GM21619 (cell line): ENCODE results near the gene KMT2C.

Experiments used
- ATAC-seq: cut with Tn5 transposase; IDR thresholded peaks from one replicate; pipeline ENCODE4 v1.9.1; 2021; ENCODE audit not compliant: unreplicated experiment

The KMT2C gene

DNA sequence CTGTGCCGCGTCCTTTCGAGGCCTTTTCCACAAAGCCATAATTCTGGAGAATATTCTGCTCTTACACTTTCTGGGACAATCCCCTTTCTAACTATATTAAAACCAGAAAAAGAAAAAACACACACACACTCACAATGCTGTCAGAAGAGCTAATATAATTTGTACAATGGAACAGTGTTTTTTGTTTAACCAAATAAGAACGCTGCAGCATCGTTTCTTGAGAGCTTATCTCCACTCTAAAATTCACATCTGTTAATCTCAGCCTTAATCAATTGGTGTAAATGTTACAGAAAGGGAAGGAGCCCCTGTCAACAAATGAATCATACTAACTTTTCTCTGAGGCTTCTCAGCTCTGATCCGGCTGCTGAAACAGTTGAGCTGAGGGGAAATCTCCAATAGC is 286.4 kb downstream of the KMT2C start:
- ATAC-seq: no peak

DNA sequence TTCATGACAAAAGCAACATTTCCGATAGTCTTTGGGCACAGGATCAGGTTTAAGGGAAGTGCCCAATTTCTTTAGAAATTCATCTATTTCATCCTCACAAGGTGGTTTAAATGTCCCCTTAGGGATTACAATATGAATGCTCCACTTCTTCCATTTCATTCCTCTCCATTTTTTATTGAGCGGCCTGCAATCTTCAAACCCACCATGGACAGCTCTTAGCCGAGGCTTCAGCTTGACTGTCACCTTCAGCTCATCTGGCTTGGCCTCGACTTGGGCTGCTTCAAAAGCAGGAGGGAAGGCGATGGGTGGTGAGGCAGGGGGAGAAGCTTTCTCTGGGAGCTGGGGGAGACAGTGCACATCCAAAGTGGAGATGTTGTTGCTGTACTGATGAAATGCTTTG is 287.1 kb downstream of the KMT2C start:
- ATAC-seq: no peak

DNA sequence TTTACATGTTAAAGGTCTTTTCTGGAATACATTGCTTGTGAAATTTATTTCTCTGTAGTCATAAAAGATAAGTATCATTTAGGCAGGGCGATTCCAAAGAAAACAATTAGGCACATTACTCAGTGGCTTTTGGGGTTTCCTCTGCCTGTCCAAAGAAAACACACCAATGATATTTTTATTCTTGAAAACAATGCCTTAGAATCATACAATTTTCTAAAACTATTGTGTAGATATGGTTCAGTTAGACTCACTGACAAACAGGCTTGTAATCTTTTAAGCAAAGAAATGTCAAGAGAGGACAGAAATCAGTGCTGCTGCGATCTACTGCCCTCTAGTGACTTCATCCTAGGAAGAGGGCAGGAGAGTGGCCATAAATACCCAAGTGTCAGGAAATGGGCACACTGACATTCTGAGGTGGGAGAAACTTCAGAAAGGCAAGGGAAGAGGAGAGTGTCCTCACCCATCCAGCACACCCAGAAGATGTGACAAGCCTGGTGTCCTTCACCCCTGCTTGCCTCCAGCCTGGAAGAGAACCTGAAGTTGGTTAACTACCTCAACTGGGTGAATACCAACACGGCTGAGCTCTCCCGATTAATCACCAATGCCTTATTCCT is 289.8 kb downstream of the KMT2C start:
- ATAC-seq: no peak

DNA sequence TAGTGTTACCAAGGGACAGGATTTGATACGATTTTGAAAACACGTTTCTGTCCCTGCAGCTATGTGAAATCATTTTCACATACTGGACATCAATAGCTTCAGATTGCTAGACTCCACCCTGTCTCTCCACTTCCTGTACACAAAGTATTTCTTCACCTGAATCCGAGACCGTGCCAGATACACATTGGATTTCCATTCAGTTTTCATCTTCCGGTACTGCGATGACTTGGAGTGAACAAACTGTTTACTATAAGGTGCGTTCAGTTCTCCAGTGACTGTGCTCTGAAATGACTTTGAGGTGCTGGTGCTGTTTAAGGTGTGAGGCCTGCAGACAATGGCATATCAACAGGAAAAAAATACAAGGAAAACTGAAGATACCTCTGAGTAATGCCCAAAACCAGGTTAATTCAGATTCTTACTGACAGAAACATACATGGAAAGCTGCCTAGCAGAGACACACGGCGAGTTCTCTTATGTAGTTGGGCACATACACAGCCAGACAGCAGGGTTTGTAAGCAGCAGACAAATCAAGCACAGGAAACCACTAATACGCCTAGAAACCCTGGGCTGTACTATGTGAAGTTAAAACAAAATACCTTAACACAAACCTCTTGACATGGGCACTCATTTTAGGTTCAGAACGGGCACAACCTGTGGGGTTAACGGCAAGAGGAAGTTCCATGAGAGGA is 291.1 kb downstream of the KMT2C start:
- no peak for ATAC-seq

DNA sequence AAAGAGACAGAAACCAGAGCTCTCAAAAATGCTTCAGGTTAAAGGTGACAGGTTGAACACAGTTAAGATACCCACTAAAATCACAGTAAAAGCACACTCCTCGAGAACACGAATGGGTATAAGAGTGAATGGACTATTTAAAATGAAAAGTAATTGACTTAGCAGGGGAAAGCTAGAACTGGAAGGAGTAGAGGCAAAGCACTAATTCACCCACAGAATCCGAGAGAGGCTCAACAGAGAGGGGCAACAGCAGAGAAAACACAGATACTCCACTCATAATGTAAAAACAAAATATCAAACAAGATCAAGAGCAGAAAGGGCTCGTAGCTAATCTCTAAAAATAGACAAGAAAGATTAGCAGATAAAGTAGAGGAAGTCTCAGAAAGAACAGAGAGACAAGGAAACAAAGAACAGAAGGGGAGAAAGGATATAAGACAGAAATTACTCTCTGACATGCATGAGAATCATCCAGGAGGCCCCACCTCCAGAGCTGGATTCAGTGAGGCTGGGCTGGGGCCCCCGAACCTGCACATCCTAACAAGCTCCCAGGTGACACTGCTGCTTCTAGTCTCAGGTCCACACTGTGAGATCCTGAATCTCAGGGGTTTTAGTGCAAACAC is 292.7 kb downstream of the KMT2C start:
- ATAC-seq: no peak

DNA sequence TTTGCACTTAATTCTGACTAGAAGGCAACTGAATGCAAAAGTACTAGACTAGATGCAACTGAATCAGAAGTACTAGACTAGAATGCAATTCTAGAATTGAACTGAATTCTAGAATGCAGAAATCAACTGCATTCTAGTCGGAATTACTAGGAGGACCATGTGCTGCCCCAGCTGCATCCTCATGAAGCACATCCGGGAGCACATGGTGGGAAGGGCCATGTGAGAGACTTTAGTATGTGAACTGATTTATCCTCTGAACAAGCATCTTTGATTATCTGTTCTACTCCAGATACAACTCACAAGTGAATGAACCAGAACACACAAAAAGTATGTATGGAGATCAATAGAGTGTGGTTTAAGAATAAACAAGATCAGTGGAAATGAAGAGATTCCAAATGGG is 295.2 kb downstream of the KMT2C start:
- ATAC-seq: no peak

DNA sequence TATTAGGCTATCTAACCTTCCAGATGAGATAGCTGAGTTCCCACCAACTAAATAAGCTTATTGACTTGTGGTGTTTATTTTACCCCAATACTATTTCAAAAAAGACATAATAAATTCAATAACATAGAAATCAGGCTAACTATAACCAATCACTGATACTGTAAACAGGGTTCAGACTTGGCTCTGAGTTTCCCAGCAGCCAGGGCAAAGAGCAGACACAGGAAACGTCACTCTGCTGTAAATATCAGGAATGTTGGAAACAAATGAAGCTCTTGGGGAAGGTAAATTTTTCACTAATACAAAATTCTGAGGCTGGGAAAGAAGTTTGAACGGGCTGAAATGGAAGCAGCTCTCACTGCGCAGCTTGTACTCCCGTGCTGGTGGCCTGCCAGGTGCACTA is 295.7 kb downstream of the KMT2C start:
- no peak for ATAC-seq

DNA sequence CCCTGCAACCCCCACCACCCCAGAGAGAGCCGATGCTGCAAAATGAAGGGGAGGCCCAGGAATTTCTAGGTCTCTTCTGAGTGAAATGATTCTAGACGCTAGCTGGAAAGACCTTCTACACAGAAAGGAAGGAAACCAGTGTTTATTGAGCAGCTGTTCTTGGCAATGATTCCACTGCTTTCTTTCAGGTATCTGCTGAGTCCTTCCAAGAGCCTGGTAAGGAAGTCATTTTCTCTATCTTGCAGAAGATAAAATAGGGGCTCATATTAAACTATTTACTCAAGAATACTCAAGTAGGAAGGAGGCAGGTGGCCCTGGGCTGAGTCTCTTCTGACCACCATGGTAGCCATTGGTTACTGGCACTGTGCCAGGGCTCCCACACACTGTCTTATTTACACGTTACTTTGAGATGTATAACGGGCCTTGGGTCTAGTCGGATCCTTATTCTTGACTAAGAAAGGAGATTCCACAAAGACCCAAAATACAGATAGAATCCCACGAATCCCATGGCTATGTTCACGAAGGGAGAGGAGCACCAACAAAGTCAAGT is 298.3 kb downstream of the KMT2C start:
- no peak for ATAC-seq

DNA sequence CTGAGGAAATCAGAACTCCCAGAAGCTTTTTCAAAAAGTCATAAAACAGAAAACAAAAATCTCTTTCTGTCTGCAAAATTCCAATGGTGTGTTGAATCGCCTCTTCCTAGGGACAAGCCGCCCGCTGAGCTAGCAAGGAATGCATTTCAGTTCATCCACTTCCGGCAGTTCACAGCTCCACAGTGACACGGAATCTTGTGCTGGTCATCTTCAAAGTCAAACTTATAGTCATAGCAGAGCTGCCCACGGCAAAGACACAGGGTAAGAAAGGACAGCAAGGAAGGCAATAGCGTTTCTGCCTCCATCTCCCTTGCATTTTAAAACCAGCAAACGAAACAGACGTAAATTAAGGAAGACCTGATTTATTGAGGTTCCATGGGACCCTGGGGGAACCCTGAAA is 299.1 kb downstream of the KMT2C start:
- no peak for ATAC-seq

DNA sequence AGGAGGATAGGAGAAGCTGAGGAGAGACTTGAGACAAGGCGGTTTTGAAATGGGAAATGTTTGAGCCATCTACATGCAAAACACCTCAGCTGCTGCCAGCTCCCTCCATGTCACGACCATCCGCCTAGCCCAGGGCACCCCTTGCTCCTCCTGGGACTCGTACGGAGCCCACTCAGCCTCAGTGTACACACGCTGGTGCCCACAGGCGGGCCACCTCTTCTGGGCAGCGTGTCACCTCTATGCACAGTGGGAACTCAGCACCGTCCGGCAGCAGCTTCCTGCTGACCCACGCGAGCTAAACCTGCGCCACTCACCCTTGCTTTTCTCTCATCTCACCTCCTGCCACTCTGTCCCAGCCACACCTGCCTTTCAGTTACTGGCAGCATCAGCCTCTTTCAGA is 302.0 kb downstream of the KMT2C start:
- ATAC-seq: no peak

DNA sequence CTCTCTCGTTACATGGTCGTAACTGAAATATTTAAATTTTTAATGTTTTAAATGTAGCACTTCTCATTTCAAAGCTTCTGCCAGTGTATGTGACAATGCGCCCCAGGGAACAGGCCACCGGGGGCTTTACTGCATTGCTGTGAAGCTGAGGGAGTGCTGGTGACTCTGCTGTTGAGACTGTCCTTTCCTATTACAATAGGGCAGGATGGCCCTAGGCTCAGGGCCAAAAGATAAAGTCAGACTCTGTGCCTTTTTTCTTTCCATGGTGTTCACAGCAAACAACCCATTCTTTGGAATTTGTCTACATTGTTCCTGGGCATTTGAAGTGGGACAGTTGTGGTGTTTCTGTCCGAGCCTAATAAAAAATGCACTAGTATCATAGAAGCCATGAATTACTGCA is 303.0 kb downstream of the KMT2C start:
- ATAC-seq: no peak

DNA sequence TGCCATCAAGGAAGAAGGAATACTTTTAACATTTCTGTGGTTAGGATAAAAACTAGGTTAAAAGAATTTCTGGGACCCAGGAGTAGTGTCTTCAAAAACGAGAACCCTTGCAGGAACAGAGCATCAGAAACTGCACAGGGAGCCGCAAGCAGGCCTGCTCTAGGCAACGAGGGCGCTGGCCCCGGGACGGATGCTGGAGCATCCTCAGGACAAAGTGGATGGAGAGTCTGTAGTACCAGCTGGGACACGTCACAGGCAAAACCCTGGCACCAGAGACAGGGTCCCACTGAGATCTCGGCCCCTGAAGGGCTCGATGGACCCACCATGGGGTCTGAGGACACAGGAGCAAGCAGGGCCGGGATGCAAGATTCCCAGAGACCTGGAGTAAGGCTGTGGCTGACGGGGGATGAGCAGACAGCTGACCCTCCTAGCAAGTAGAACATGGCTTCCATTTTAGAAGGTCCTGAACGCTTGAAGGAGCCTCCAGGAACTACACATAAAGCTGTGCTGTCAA is 303.8 kb downstream of the KMT2C start:
- no peak for ATAC-seq

DNA sequence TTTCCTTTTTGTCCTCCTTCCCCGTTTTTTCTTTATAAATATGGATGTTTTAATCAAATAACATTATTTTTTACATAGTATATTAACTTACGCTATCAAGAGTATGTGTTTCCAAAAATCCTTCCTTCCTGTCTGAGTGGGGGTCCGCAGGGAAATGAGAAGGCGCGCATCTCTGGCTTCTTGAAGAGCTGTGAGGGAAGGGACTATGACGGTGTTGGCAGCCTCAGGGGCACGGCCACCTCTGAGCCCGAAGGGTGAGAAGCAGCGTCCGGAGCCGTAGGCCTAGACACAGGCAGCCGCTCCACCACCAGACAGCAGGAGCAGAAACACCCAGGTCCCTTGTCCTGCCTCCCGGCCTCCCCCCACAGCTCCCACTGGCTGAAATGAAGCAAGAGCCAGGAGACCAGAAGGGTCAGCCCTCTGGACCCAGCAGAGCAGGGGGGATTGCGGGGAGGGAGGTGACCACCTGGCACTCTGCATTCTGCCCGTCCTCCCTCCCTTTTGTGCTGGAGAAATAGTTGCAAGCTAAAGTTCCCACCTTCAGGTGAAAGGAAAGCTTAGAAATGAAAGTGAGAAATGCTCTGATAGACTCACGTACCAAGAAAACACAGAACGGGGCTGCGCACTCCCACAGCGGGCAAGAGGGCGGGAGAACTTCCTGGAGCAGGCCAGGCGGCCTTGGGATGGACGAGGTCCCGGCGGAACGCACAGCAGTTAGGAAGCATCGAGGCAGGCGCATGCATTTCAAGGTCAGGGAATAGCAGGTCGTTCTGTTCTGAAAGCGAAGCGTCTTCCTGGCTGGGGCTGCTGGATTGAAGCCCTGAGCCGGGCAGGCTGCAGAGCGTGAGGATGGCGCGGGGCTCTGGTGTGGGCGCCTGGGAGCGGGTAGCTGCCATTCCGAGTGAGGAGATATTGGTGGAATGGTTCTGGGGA is 304.9 kb downstream of the KMT2C start:
- ATAC-seq: no peak

DNA sequence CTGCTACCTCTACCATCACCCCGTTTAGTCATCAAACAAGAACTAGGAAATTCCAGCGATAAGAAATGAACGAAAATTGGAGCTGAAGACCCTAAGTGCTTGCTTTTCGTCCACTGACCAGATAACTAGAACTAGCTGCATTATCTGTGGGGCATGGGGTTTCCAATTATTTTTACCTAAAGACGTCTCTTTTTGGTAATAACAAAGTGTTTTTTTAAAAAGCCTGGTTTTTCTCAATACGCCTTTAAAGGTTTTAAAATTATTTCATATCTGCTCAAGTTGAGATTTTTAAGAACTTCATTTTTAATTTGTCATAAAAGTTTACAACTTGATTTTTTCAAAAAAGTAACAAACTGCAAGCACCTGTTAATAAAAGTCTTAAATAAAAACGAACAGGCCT is 306.1 kb downstream of the KMT2C start:
- no peak for ATAC-seq

DNA sequence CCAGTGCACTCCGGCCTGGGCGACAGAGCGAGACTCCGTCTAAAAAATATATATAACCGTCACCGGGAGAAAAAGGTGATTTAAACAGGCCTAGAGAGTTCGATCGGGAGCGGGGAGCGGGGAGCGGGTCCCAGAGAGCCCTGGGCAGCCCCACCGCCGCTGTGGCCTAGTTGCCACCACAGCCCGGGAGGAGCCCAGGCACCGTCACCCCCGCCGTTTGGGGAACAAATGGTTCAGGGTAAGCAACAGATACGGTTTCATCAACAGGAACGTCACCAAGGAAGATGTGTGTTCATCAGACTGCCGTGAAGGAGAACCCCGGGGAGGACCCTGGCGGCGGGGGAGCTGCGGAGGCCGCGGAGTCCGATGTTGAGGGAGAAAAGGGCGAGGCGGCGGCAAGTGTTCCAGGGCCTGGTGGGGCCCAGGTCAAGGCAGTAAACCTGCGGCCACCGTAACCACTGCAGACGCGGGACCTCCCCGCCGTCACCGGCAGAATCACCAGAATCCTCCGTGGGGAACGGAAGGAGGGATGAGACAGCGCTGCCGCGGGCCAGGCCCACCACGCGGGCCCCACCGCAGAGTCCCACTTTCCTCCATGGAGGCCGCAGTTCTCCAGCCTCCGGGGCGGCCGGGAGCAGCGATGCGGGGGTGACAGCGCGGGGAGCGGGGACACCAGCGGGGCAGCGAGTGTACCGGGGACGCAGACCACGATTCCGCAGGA is 306.9 kb downstream of the KMT2C start:
- no peak for ATAC-seq

DNA sequence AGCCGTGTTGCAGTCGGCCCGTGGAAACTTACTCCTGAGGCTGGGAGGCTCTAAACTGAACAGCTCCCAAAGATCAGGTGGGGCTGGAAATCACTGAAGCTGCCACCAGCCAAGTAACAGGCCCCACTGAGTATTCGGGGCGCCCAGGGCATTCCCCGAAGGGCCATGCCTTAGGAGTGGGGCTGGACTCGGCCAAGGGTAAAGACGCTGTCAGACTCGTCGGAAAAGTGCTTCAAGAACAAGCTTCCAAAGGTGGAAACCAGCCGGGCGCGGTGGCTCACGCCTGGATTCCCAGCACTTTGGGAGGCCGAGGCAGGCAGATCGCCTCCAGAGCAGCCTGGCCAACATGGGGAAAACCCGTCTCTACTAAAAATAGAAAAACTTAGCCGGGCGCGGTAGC is 307.6 kb downstream of the KMT2C start:
- ATAC-seq: no peak

DNA sequence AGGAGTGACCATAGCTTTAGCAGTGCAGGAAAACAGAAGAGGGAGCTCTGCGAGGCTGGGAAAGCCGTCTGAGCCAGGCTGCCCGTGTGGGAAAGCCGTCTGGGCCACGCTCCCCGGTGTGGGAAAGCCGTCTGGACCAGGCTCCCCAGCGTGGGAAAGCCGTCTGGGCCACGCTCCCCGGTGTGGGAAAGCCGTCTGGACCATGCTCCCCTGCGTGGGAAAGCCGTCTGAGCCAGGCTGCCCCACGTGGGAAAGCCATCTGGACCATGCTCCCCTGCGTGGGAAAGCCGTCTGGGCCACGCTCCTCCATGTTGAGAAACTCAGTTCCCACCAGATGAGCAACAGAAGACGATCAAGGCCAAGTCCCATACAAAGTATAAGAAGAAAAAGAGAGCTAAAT is 308.6 kb downstream of the KMT2C start:
- no peak for ATAC-seq

DNA sequence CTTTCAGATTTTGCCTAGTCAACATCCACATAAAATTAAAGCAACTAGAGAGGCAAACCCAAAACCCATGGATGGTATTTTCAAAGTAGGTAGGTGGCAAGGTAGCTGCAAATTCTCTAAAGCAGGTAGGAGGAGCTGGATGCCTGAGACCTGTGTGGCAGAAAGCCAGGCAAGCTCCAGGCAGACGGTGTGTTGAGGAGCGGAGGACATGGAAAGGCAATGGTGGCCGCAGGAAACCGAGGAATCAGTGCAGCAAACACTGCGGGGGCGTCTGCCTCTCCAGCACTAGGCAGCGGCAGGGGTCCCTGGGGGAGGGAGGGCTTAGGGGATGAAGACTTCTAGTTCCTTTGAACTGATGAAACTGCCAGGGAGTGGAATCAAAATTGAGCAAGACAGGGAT is 309.1 kb downstream of the KMT2C start:
- ATAC-seq: no peak

DNA sequence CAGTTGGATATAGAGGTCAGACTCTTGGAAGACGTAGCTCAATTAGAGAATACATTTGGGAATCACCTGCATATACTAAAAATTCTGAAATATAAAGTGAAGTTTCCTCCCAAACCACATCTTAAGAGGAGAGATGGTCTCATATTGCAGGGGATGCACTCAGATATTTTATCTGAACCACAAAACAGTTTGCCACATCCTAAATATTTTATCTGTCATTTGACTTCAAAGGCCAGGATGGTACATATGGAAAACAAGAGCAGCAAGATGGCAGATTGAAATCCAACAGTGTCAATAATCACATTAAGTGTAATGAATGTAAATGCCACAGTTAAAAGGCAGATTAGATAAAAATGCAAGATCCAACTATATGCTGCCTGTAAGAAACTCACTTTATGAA is 313.3 kb downstream of the KMT2C start:
- ATAC-seq: no peak

DNA sequence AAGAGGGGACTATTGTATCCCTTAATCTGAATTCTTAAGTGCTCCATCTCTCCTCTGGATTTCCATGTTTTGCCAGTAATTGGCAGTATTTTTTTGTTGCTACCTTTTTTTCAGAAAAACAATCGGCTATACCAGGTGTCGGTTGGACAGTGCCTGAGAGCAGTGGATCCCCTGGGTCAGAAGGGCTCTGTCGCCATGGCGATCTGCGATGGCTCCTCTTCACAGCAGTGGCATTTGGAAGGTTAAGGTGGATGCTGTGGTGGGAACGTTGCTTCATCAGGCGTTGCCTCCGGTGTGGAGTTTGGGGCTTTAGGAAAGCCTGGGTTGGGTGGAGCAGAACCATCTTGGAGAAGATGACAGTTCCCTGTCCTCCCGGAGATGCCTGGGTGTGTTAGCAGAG is 314.4 kb downstream of the KMT2C start:
- no peak for ATAC-seq
